Measurements from ENCODE around the gene SYT17.

SYT17 gene

DNA sequence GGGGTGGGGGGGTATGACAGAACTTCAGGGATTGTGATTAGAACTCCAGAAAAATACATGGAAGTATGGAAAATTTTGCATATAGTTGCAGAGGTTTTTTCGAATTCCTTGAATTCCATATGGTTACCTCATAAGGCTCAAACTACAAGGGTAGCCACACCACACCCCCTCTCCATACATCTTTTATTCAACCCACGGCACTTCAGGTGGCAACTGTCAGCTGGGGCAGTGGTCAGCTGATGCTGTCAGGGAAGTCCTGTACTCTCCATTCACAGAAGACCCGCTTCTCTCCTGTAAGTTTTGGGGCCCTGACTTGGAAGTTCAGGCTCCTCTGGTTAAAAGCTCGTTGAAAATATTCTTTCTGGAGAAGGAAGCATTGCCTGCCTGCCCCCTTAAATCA lies 60.0 kb downstream of the SYT17 start:
- DNase-seq (ENCODE audit: insufficient read length, low spot score): no peak
- TF ChIP-seq, protein P1, sequence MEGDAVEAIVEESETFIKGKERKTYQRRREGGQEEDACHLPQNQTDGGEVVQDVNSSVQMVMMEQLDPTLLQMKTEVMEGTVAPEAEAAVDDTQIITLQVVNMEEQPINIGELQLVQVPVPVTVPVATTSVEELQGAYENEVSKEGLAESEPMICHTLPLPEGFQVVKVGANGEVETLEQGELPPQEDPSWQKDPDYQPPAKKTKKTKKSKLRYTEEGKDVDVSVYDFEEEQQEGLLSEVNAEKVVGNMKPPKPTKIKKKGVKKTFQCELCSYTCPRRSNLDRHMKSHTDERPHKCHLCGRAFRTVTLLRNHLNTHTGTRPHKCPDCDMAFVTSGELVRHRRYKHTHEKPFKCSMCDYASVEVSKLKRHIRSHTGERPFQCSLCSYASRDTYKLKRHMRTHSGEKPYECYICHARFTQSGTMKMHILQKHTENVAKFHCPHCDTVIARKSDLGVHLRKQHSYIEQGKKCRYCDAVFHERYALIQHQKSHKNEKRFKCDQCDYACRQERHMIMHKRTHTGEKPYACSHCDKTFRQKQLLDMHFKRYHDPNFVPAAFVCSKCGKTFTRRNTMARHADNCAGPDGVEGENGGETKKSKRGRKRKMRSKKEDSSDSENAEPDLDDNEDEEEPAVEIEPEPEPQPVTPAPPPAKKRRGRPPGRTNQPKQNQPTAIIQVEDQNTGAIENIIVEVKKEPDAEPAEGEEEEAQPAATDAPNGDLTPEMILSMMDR (IDR thresholded peaks at IDR 0.05; ENCODE audit: insufficient read depth, missing control alignments): no peak
- no peak for FAIRE-seq

DNA sequence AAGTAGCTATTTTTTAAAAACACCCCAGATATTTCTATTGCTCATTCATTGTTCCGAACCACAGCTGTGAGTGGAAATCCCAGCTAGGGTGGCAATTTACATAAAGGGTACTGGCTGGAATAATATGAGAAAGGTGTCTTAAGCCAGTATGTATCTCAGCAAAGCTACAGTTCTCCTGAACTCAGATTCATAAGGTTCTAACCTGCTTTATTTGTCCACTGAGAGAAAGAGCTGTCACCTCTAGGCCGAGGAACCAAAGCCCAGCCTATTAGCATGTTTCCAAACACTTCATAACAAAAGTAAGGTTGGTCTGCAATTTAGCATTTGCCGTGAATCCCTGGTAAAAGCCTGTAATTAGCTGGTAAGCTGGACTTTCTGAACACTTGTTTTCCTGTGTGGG lies 60.5 kb downstream of the SYT17 start:
- FAIRE-seq (no peak), DNase-seq (ENCODE audit: insufficient read length, low spot score) (no peak)
- TF ChIP-seq, protein P1 (IDR thresholded peaks at IDR 0.05; ENCODE audit: insufficient read depth, missing control alignments): no peak

DNA sequence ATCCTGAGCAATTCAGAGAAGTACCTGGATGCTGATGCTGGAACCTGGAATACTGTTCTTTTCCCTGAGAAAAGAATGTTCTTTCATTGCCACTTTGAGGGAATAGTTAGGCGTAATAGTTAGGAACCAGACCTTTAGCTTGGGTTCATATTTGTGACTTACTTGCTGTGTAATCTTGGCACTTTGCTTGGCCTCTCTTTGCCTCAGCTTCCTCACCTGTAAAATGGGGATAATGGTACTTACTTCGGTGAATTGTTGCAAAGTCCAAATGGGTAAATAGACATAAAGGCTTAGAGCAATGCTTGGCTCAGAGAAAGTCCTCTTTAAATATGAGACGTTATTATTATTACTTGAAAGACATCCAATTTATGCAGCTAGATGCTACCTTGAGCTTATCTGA lies 62.5 kb downstream of the SYT17 start:
- FAIRE-seq: no peak
- DNase-seq (ENCODE audit: insufficient read length, low spot score): no peak
- TF ChIP-seq, protein P1 (IDR thresholded peaks at IDR 0.05; ENCODE audit: insufficient read depth, missing control alignments): no peak

DNA sequence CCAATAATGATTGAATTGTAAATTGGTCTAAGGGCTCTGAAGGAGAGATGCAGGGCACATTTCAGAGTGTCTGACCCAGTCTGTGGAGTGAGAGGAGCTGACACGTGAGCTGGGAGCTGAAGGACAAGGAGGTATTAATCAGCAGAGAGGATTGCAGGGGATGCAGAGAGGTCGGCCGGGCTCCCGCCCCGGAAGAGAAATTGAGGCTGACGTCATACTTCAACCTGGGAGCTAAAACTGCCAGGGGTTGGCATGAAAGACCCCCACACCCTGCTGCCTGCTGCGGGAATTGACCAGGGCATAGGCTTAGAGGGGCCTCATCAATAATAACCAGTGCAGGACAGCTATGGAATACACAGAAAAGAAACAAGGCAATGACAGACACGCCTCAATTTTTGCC lies 63.8 kb downstream of the SYT17 start:
- TF ChIP-seq, protein P1 (IDR thresholded peaks at IDR 0.05; ENCODE audit: insufficient read depth, missing control alignments): no peak
- DNase-seq (ENCODE audit: insufficient read length, low spot score) (no peak), FAIRE-seq (no peak)

DNA sequence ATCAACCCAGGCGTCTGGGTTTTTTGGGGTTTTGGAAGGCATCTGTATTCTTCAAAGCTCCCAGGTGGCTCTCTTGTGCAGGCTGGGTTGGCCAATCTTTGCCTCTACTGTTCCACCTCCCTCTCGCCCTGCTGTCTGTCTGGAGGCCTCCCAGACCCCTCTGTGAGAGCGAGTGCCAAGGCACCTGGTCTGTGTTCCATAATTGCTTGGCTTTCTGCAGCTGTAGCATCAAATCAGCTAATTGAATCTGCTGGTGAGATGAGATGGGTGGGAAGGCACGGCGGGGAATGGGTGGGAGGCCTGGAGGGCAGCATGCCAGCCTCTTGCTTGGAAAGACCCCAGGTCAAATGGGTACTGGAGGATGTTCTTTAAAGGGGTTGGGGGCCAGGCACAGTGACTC lies 64.9 kb downstream of the SYT17 start:
- FAIRE-seq (no peak), DNase-seq (ENCODE audit: insufficient read length, low spot score) (no peak)
- TF ChIP-seq, protein P1 (IDR thresholded peaks at IDR 0.05; ENCODE audit: insufficient read depth, missing control alignments): no peak

DNA sequence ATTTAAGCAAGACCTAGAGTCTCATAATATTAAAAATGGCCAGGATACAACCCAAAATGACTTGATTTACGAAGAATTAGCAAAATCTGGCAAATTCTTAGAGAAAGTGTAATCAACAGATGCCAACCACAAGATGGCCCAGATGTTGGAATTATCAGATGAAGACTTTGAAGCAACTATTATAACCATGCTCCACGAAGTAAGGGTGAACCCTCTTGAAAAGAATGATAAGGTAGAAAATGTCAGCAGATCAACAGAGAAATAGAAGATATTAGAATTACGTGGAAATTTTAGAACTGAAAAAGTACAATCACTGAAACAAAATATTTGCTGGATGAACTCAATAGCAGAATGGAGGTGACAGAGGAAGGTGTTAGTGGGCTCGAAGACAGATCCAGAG lies 67.4 kb downstream of the SYT17 start:
- TF ChIP-seq, protein P1 (IDR thresholded peaks at IDR 0.05; ENCODE audit: insufficient read depth, missing control alignments): no peak
- no peak for DNase-seq (ENCODE audit: insufficient read length, low spot score)
- no peak for FAIRE-seq

DNA sequence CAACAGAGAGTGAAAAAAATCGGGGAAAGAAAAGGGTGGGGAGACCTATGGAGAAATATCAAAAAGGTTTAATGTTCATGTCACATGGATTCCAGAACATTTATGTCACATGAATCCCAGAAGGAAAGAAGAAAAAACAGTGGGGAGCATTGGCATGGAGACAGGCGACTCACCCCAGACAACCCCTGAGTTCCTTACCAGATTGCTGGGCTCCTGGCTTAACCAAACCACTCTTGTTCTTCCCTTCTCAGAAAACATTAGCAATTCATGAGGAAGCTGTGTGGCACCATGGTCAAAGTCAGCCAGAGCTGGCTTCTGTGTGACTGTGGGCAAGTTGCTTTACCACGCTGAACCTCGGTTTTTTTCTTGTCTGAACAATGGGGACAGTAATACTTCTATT lies 67.8 kb downstream of the SYT17 start:
- TF ChIP-seq, protein P1 (IDR thresholded peaks at IDR 0.05; ENCODE audit: insufficient read depth, missing control alignments): no peak
- no peak for FAIRE-seq
- DNase-seq (ENCODE audit: insufficient read length, low spot score): no peak
